NCI-H2227 (cell line): ENCODE measurements around the gene KRTAP6-3.

ENCODE experiments used
- DNase-seq: peaks from one replicate; lab custom pipeline; 2025; ENCODE audit not compliant: unreplicated experiment; lab: John Stamatoyannopoulos, UW

KRTAP6-3 gene, protein sequence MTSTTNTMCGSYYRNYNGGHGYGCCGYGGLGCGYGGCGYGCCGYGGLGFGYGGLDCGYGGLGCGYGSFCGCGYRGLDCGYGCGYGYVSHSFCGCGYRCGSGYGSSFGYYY

DNA sequence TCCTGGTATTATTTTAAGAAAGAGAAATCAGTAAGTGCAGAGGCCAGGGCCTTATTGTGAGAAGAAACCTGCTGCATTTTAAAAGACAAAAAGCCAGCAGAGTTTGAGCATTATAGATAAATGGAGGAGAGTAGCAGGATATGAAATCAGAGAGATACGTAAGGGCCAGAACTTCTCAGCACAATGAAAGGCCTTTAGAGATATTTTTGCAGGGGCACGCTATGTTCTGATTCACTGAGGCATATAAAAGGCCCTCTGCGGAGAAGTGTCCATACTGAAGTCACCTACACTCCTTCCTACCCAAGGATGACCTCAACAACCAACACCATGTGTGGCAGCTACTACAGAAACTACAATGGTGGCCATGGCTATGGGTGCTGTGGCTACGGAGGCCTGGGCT, at the start of gene KRTAP6-3:
KRTAP6-3 (plus strand) TSS at position 301 of the 400 bp plus-strand sequence; CDS start at position 307, 6 bp downstream.
- no peak for DNase-seq

DNA sequence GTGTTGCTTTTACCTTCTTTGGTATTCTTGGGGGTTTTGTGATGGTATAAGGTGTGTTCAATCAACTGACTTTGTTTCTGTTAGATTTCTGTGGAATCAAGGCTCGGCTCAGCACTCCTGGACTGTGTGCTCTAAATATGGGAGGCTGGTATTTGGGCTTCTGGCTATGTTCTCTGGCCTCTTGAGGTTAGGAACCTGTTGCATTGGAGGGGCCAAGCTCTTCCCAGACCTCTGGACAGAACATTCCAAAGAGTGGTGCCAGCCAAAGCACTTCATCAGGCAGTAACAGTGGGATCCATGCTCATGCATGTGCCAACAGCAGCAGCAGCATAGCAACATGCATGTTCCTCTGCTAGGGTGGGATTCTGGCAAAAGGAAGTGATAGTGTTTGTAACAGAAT, 39.5 kb upstream of the KRTAP6-3 start:
- no peak for DNase-seq

DNA sequence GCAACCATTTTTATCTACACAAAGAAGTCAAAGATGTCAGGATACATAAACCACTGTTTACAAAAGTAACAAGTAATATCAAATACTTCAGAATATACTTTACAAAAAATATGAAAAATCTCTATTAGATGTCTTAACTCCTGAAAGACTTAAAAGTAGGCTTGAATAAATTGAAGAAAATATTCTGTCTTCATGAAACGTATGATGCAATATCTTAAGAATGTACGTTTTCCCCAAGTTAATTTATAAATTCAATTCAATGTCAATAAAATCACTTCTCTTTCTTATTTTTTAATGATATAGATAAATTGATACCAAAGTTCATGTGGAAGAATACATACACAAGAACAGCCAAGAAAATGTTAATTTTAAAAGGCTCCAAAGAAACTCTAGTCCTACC, 37.1 kb upstream of the KRTAP6-3 start:
- no peak for DNase-seq

DNA sequence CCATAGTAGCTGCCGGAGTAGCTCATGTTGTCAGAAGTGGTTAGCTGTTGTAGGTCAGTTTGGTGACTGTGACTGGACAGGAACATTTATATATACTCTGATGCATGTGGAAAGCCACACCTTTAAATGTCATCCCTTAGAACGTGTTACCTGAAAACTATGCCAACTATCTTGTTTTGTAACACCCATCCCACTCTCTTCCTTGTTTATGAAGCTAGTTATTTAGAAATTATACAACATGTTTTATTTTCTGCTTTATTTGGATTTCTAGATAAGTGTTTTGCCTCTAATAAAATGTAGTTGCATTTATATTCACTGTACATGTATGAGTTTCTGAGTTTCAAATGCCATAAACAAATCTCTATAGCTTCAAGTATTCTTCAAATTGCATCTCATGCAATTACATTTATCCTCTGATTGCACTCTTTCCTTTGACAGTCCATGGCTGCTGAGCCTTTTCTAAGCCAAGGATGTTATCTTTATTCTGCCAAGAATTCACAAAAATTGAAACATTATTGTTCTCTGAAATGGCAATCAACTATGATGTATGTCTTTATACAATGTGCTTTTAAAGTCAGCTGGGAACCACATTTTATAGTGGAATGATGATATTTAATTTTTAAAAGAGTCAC, 30.9 kb upstream of the KRTAP6-3 start, which contains the start of gene KRTAP19-7:
KRTAP19-7 (minus strand) TSS at position 51 of the 632 bp plus-strand sequence; CDS start at position 26, 25 bp downstream.
- no peak for DNase-seq

DNA sequence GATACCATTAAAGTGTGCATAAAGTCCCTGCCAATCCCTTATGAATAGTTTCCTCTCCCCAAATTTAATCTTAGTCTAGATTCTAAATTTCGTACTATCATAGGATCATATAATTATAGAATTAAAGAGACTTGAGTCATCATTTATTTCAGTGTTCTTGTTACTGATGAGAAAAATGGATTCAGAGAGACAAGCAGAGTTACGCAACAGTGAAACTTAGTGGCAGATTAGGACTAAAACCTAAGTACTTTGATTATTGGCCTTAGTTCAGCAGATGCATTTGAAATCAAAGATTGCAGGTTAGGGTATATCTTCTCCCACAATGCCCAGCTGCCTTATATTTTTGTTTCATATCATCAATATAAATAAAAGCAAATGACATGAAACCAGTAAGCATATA, 30.3 kb upstream of the KRTAP6-3 start:
- no peak for DNase-seq

DNA sequence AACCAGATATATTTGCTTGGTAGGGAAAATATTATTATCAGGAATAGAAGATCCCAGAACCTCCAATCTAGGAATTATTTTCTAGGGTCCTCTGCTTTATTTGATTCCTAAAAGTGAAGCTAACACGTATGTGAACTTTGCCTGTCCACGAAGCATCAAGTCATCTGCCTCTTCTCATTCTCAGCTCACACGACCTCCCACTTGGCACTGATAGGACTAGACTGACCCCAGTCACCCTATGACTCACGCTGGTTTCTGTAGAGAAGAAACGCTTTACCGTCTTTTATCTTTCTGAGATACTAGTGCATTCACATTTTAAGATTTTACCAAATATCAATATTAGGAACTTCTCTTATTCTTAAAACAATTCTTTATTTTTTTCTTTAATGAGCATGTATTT, 29.2 kb upstream of the KRTAP6-3 start:
- no peak for DNase-seq

DNA sequence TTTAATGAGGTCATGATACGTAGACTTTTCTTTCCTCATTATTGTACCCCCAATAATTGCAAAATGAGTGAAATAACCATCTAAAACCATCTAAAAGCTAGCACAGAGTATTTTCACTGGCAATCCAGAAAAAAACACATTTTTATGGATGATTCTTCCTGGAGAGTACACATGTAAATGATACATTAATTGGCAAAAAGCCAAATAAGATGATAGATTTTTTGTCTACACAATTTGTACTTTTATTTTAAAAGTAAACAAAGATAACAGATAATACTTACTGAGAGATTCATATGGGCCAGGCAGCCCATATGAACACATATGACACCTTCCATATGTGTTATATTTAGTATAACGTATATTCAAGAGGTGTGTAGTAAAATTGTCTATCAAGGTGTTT, 28.6 kb upstream of the KRTAP6-3 start:
- no peak for DNase-seq

DNA sequence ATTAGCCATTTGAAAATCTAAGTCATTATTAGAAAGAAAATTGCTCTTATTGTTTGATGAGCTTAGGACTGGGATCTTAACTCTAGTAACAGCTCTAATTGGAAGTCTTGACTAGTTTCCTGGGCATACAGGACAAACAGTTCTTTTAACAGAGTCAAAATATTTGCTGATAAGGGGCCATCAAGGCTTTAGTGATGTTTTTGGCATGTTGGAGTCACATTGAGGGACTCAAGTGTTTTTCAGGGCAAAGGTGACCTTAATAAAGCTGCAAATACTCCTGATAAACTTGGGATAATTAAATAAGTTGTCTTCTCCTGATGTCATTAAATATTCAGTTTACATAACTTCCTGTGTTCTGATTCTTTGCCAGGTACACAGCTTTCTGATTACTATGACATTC, 24.6 kb upstream of the KRTAP6-3 start:
- no peak for DNase-seq

DNA sequence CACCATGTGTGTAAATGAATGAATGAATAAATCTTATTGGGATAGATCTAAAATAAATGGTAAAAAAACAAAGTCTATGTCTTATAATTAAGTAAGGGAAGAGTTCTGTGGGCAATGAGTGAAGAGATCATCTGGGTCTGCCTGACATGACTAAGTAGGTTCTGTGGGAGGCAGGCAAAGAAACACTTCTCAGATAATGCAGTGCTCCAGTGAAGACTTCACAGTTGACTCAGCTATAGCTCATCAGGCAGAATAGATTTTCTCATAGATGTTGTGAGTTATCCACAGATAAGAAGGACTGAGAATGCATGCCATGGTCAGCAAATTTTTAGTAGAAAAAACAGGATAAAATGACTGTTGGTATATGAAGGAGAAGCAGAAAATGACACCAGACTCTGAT, 14.5 kb upstream of the KRTAP6-3 start:
- no peak for DNase-seq

DNA sequence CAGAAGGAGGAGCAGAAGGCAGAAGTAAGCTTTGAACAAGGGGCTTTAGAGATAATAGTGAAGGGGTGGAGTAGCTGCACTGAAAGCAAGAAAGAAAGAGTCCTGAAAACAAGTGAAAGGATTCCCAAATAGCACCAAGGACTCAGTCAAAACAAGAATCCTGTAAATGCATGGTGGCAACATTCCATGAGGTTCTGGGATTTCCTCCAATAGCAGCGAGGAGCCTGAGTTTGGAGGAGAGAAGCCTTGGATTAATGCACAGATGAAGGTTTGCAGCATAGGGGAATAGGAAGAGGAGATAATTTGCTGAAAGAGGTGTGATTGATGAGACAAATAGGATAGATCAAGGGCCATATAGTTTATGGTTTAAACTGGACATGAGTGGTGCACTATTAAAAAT, 12.9 kb upstream of the KRTAP6-3 start:
- DNase-seq = no peak

DNA sequence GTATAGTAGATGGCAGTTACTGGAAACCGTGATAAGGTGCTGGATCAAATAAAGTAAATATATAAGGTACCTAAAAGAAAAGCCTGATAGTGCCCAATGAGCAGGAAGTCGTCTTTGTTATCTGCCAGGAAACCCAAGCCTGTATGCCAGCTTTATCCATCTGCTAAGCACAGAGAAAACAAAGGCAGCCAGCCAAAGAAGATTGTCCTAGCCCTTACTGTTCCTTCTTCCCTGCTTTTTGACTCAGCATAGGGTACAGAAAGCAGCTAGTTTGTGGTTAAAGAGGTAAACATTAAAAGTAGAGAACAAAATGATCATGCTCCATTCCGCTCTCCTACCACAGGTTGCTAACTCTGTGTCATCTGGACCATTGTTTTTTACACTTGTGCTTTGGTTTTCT, 12.1 kb upstream of the KRTAP6-3 start:
- peak; percentile 0 for DNase-seq

DNA sequence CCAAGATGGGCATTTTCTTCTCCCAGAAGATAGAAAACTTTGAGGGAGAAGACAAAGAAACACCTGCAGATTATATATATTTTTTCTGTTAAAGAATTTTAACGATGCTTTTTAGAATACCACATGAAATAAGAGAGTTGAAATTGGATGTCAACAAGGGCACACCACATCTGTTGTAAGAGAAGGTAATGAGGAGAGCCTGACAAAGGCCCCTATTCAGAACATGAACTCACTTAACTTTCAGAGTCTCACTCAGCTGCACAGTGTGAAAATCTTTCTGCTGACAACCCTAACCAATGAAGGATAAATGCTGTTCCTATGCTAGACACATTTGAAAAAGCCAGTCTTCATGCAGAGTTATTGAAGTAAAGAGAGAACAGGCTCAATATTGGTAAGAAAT, 9.4 kb upstream of the KRTAP6-3 start:
- DNase-seq = no peak

DNA sequence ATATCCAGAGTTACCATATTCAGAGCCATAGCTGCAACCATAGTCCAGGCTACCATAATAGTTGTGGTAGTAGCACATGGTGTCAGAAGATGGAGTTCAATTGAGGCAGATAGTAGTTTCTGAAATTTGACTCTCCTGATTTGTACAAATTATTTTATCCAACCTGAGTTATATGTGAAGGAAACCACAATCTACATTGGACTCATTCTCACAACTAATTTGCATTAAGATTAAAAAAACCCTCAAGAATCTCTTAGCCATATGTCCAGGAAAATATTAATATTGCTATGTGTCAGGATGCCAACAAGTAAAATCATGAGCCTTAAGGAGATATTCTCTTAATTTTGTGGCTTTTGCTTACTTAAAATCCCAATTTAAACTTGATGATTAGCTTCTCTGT, 1.9 kb upstream of the KRTAP6-3 start, which contains the start of gene KRTAP22-2:
KRTAP22-2 (minus strand) TSS at position 101 of the 400 bp plus-strand sequence.
- DNase-seq = no peak

DNA sequence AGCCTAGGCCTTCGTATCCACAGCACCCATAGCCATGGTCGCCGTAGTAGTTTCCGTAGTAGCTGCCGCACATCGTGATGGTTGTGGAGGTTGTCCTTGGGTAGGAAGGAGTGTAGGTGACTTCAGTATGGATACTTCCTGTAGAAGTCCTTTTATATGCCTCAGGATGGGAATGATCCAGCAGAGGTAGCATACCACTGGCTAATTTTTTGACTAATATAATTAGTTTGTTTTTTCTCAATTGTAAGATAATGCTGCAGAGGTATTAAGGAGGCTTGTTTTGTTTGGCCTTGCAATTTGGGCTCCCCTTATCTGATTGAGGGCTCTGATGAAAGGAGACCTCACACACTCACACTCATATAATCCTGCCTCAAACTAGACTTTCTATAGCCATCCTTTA, 6.6 kb downstream of the KRTAP6-3 start, which contains the start of gene KRTAP6-2:
KRTAP6-2 (minus strand) TSS at position 101 of the 400 bp plus-strand sequence; CDS start at position 73, 28 bp downstream.
- DNase-seq = no peak

DNA sequence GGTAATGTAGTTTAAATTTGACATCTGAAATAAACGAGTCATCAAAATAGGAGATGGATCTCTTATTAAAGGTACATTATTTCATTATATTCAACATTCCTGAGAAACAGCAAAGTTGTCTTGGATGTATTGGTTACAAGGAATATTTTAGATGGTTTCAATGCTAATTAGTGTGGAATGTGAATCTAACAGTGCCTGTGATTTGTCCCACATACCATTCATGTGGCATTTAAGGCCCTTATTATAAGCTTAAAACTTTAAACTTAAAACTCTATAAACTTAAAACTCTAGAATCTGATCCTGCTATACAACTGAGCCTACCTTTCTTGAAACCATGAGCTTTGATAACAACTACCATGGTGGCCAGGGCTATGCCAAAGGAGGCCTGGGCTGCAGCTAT, 8.5 kb downstream of the KRTAP6-3 start, which contains the start of gene KRTAP22-1:
KRTAP22-1 (plus strand) TSS at position 301 of the 400 bp plus-strand sequence.
- no peak for DNase-seq

DNA sequence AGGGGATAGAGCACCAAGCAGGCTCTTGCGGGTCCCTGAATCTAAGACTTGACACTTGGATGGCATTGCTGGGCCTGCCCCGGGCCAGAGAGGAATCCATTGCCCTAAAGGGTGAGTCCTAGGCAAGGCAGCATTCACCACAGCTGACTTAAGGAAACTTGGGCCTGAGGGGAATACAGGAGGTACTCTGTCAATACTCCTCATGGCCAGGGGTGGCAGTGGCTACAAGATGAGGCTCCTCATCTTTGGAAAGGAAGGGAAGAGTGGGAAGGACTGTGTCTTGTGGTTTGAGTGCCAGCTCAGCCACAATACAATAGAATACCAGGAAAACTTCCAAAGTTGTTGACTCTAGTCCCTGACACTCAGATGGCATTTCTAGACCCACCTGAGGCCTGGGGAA, 13.7 kb downstream of the KRTAP6-3 start:
- no peak for DNase-seq

DNA sequence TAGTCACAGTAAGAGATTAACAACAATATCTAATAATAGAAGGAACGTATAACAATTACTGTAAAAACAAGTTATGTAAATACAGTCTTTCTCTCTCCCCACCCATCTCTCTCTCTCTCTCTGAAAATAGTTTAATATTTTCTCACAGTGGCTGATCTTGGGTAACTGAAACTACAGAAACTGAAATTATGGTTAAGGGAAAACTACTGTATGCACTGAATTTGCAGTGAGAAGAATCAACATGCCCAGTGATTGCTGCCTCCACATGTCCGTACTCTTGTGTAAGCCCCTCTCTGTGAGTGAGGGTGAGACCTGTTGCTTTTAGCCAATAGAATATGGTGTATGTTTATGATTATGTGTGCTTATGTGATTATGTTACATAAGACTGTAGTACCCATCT, 19.9 kb downstream of the KRTAP6-3 start:
- DNase-seq = no peak

DNA sequence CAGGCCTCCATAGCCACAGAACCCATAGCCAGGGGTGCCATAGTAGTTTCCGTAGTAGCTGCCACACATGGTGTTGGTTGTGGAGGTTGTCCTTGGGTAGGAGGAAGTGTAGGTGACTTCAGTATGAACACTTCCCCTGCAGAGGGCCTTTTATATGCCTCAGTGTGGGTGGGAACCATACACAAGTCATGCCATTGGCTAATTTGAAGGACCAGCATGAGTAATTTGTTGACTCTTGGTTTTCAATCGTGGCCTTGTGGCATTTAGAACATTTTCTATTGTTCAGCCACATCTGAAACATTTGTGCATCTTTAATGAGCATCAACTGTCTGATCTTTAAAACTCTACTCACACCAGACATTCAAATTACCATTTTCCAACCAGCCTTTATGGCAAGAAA, 21.6 kb downstream of the KRTAP6-3 start, which contains the start of gene KRTAP6-1:
KRTAP6-1 (minus strand) TSS at position 95 of the 400 bp plus-strand sequence; CDS start at position 69, 26 bp downstream.
- DNase-seq = no peak

DNA sequence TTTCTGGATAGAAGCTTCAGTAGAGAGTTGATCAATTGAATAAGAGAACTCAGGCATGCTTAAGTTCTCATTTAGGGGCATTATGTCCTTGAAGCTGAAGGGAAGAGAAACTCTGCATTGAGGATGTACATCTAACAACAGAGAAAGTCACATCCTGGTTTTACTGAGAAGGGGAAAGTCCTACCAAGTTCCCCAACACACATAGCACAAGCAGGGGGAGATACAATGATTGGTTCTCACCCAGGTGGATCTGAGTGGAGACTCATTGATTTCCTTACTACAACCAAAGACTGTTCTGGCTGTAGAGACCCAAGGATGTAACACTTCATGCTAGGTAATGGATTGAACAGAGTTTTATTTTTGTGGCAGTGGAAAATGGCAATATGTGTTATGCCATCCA, 23.0 kb downstream of the KRTAP6-3 start:
- DNase-seq = no peak

DNA sequence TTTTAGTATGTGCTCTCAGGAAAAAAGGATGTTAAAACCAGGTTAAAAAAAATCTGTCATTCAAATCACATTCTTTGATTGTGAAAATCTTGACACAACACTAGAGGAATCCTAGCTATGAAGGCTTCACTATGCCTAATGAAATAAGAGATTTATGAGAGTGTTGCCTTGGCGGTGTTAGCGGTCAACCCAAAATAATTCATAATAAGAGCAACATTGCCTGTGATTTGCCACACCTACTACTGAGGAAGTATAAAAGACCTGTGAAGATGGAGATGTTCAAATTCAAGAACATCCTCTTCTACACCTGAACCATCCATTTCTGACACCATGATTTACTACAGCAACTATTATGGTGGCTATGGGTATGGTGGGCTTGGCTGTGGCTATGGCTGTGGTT, 23.9 kb downstream of the KRTAP6-3 start, which contains the start of gene KRTAP20-1:
KRTAP20-1 (plus strand) TSS at position 301 of the 400 bp plus-strand sequence; CDS start at position 331, 30 bp downstream.
- DNase-seq = no peak

DNA sequence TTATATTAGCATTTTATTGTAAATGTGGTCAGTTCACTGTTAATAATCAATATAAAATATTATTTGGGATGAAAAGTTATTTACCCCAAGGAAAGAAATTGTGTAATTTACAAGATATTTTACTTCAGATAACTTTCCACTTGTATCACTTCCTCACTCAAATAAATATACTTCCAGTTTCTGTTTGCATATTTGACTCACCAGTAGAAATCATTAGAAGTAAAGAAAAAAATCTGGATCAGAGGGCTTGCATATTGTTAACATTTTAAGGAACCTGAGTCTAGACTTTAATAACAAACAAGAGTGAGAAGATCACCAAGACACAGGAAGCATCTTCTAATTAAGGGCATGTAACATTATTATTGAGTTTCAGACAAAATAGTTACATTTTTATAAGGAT, 27.8 kb downstream of the KRTAP6-3 start:
- no peak for DNase-seq

DNA sequence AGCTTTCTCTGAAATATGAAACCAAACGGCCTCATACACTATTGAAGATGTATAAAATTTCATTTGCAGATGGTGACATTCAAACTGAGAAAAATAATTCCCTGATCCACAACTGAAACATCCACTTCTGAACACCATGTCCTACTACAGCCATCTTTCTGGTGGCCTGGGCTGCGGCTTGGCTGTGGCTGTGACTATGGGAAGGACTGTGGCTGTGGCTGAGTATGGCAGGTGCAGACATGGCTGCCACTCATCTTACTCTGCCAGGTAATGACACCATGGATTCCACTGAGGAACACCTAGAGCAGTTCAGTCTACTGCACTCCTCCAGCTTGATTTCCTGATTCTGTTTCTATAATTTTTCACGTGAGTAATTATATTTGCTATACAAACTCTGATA, 28.3 kb downstream of the KRTAP6-3 start, which contains the start of gene KRTAP20-4:
KRTAP20-4 (plus strand) TSS at position 106 of the 400 bp plus-strand sequence.
- DNase-seq = no peak
